AG10803 (cell line): ENCODE measurements around the gene HEYL.

ENCODE experiments used
- DNase-seq: peaks from one replicate; pipeline ENCODE4 v3.0.0; 2010; ENCODE audit warnings: low read depth
- H3K4me3 ChIP-seq: 2 replicates; pipeline ENCODE4 v1.5.1; 2011; ENCODE audit warnings: mild to moderate bottlenecking, low read length, control low read depth
- CTCF ChIP-seq: conservative IDR thresholded peaks from 2 replicates; pipeline ENCODE4 v1.5.1; 2011; ENCODE audit warnings: mild to moderate bottlenecking, low read length, control low read depth, inconsistent platforms

Gene HEYL

GRCh38 chr1:39650431-39650830, 11.0 kb upstream of the HEYL start:
- DNase-seq = no peak
- no peak overlapping the region for H3K4me3 ChIP-seq
- no peak for TF ChIP-seq CTCF

GRCh38 chr1:39649636-39650185, 10.3 kb upstream of the HEYL start:
- no peak for TF ChIP-seq CTCF

GRCh38 chr1:39648496-39648895, 9.1 kb upstream of the HEYL start:
- TF ChIP-seq CTCF = no peak
- no peak for DNase-seq

More at GRCh38 chr1:39649636-39650185, 10.3 kb upstream of the HEYL start:
- DNase-seq = no peak
- no peak overlapping the region for H3K4me3 ChIP-seq

GRCh38 chr1:39647247-39647646, 7.8 kb upstream of the HEYL start:
- no peak for TF ChIP-seq CTCF
- H3K4me3 ChIP-seq = no peak overlapping the region
- no peak for DNase-seq

More at GRCh38 chr1:39648496-39648895, 9.1 kb upstream of the HEYL start:
- H3K4me3 ChIP-seq = no peak overlapping the region

GRCh38 chr1:39646232-39647081, 7.0 kb upstream of the HEYL start:
- TF ChIP-seq CTCF = no peak
- DNase-seq = peak; percentile 73
- H3K4me3 ChIP-seq = no peak overlapping the region

GRCh38 chr1:39645411-39646043, 6.1 kb upstream of the HEYL start:
- no peak for DNase-seq
- H3K4me3 ChIP-seq = no peak overlapping the region
- TF ChIP-seq CTCF = no peak
